ENCODE results near the gene C1orf87.

The C1orf87 gene

DNA sequence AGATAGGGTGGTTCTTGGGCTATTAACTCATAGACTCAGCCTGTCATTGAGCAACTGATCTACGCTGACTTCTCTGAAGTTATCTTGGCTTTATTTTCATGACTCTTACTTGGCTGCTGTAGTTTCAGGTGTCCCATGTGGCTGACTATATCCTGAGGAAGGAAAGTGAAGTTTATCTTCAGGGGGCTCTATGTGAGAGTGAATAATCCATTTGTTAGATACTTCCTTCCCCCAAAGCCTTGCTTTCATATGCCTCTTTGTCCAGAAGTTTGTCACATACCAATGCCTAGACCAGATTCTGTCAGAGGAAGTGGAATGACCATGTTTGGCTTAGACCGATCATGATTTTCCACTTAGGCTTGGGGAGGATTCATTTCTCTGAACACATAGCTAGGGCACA, 27.9 kb upstream of the C1orf87 start:
- Histone ChIP-seq H3K36me3 (ENCODE audit: control insufficient read depth in 2 of 2, insufficient read depth in 1 of 2, low read length in 2 of 2) (no peaks in the 10 kb centered on the region), H3K27ac (ENCODE audit: extremely low read depth, low read depth, low read length) (no peak overlapping the region), H3K9me3 (ENCODE audit: control insufficient read depth, insufficient read depth, low read depth, low read length) (no peaks in the 10 kb centered on the region), H3K4me3 (ENCODE audit: low read depth, low read length) (no peak overlapping the region), H3K4me1 (ENCODE audit: control insufficient read depth, insufficient read depth, low read length) (no peaks in the 10 kb centered on the region)
- ChIA-PET POLR2A (no interaction called here), CTCF (no interaction called here)
- TF ChIP-seq ZNF350 (tag by site-specific recombination; IDR thresholded peaks at IDR 0.05) (no peak), SP3 (tag by site-specific recombination; IDR thresholded peaks at IDR 0.05) (no peak), ZNF544 (tag by site-specific recombination; IDR thresholded peaks at IDR 0.05) (no peak), PRDM1 (tag by site-specific recombination; IDR thresholded peaks at IDR 0.05) (no peak), ZNF155 (tag by site-specific recombination; IDR thresholded peaks at IDR 0.05) (no peak), ZNF404 (tag by site-specific recombination; IDR thresholded peaks at IDR 0.05) (no peak), ZNF324 (tag by site-specific recombination; IDR thresholded peaks at IDR 0.05) (no peak), ZEB2 (tag by site-specific recombination; IDR thresholded peaks at IDR 0.05) (no peak), HOXC10 (CRISPR knock-in tag; IDR thresholded peaks at IDR 0.05) (no peak), MEIS1 (CRISPR knock-in tag; IDR thresholded peaks at IDR 0.05; ENCODE audit: borderline replicate concordance) (no peak), ZNF558 (tag by site-specific recombination; IDR thresholded peaks at IDR 0.05) (no peak), ZNF585B (tag by site-specific recombination; IDR thresholded peaks at IDR 0.05) (no peak), ZNF16 (tag by site-specific recombination; IDR thresholded peaks at IDR 0.05; ENCODE audit: low read depth) (no peak)
- TF ChIP-seq, protein P1, sequence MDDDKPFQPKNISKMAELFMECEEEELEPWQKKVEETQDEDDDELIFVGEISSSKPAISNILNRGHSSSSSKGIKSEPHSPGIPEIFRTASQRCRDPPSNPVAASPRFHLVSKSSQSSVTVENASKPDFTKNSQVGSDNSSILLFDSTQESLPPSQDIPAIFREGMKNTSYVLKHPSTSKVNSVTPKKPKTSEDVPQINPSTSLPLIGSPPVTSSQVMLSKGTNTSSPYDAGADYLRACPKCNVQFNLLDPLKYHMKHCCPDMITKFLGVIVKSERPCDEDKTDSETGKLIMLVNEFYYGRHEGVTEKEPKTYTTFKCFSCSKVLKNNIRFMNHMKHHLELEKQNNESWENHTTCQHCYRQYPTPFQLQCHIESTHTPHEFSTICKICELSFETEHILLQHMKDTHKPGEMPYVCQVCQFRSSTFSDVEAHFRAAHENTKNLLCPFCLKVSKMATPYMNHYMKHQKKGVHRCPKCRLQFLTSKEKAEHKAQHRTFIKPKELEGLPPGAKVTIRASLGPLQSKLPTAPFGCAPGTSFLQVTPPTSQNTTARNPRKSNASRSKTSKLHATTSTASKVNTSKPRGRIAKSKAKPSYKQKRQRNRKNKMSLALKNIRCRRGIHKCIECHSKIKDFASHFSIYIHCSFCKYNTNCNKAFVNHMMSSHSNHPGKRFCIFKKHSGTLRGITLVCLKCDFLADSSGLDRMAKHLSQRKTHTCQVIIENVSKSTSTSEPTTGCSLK (tag by site-specific recombination; IDR thresholded peaks at IDR 0.05) = no peak
- TF ChIP-seq, protein P2, sequence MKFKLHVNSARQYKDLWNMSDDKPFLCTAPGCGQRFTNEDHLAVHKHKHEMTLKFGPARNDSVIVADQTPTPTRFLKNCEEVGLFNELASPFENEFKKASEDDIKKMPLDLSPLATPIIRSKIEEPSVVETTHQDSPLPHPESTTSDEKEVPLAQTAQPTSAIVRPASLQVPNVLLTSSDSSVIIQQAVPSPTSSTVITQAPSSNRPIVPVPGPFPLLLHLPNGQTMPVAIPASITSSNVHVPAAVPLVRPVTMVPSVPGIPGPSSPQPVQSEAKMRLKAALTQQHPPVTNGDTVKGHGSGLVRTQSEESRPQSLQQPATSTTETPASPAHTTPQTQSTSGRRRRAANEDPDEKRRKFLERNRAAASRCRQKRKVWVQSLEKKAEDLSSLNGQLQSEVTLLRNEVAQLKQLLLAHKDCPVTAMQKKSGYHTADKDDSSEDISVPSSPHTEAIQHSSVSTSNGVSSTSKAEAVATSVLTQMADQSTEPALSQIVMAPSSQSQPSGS (tag by site-specific recombination; IDR thresholded peaks at IDR 0.05; ENCODE audit: low read depth) = no peak

DNA sequence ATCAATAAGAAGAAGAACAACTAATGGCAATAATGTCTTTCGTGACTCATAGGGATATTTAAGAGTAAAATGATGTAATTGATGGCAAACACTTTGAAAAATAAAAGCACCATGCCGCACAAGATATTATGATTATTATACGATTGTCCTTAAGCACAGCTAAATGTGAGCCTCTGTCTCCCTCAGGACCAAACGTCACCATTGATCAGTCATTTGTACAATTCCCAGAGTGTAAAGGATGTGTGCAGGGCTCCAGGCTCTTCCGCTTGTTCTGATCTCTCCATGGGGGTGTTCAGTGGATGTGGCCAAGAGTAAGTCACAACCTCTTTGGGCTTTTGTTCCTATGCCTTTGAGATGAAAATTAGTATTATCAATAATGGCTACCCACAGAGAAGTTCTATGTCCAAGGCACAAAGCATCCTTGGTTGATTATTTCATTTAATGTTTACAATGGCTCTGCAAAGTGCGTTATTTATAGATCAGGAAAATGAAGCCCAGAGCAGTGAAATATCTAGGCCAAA, 17.7 kb upstream of the C1orf87 start:
- no peak for TF ChIP-seq ZNF544 (tag by site-specific recombination; IDR thresholded peaks at IDR 0.05)
- no peak for TF ChIP-seq ZNF214 (tag by site-specific recombination; IDR thresholded peaks at IDR 0.05; ENCODE audit: borderline replicate concordance)
- TF ChIP-seq, protein P3, sequence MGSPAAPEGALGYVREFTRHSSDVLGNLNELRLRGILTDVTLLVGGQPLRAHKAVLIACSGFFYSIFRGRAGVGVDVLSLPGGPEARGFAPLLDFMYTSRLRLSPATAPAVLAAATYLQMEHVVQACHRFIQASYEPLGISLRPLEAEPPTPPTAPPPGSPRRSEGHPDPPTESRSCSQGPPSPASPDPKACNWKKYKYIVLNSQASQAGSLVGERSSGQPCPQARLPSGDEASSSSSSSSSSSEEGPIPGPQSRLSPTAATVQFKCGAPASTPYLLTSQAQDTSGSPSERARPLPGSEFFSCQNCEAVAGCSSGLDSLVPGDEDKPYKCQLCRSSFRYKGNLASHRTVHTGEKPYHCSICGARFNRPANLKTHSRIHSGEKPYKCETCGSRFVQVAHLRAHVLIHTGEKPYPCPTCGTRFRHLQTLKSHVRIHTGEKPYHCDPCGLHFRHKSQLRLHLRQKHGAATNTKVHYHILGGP (tag by site-specific recombination; IDR thresholded peaks at IDR 0.05) = no peak
- TF ChIP-seq, protein P4, sequence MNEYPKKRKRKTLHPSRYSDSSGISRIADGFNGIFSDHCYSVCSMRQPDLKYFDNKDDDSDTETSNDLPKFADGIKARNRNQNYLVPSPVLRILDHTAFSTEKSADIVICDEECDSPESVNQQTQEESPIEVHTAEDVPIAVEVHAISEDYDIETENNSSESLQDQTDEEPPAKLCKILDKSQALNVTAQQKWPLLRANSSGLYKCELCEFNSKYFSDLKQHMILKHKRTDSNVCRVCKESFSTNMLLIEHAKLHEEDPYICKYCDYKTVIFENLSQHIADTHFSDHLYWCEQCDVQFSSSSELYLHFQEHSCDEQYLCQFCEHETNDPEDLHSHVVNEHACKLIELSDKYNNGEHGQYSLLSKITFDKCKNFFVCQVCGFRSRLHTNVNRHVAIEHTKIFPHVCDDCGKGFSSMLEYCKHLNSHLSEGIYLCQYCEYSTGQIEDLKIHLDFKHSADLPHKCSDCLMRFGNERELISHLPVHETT (tag by site-specific recombination; IDR thresholded peaks at IDR 0.05) = no peak
- TF ChIP-seq, protein P5, sequence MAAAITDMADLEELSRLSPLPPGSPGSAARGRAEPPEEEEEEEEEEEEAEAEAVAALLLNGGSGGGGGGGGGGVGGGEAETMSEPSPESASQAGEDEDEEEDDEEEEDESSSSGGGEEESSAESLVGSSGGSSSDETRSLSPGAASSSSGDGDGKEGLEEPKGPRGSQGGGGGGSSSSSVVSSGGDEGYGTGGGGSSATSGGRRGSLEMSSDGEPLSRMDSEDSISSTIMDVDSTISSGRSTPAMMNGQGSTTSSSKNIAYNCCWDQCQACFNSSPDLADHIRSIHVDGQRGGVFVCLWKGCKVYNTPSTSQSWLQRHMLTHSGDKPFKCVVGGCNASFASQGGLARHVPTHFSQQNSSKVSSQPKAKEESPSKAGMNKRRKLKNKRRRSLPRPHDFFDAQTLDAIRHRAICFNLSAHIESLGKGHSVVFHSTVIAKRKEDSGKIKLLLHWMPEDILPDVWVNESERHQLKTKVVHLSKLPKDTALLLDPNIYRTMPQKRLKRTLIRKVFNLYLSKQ (tag by site-specific recombination; IDR thresholded peaks at IDR 0.05; ENCODE audit: borderline replicate concordance) = no peak
- no peak for TF ChIP-seq ZEB2 (tag by site-specific recombination; IDR thresholded peaks at IDR 0.05)
- TF ChIP-seq, protein P6, sequence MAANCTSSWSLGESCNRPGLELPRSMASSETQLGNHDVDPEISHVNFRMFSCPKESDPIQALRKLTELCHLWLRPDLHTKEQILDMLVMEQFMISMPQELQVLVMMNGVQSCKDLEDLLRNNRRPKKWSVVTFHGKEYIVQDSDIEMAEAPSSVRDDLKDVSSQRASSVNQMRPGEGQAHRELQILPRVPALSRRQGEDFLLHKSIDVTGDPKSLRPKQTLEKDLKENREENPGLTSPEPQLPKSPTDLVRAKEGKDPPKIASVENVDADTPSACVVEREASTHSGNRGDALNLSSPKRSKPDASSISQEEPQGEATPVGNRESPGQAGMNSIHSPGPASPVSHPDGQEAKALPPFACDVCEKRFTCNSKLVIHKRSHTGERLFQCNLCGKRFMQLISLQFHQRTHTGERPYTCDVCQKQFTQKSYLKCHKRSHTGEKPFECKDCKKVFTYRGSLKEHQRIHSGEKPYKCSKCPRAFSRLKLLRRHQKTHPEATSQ (tag by site-specific recombination; IDR thresholded peaks at IDR 0.05) = no peak
- TF ChIP-seq ZIC2 (tag by site-specific recombination; IDR thresholded peaks at IDR 0.05) = no peak
- TF ChIP-seq OVOL3 (tag by site-specific recombination; IDR thresholded peaks at IDR 0.05) = no peak
- Histone ChIP-seq H3K4me3 (ENCODE audit: low read depth, low read length) (no peak overlapping the region), H3K4me1 (ENCODE audit: control insufficient read depth, insufficient read depth, low read length) (no peaks in the 10 kb centered on the region), H3K36me3 (ENCODE audit: control insufficient read depth in 2 of 2, insufficient read depth in 1 of 2, low read length in 2 of 2) (no peaks in the 10 kb centered on the region), H3K9me3 (ENCODE audit: control insufficient read depth, insufficient read depth, low read depth, low read length) (no peaks in the 10 kb centered on the region), H3K27ac (ENCODE audit: extremely low read depth, low read depth, low read length) (no peak overlapping the region)
- ChIA-PET CTCF (no interaction called here), POLR2A (no interaction called here)

All from HEK293 (cell line).